Measurements from ENCODE around the gene IAH1.

The IAH1 gene

DNA sequence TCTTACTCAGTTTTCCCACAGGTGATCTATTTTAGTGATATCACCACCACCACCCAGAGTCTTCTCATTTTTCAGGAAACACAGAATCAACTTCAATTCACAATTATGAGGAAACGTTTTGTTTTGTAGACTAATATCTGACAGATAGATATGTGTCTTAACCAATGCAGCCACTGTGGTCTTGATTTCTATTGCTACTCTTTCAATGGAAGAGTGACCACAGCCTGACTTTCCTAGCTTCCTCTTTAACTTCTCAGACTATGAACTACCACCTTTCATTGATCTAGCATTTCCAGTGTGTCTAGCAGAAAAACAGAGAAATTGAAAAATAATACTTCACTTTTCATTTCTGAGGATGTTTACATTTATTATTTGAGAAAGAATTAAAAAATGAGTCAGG is 60.8 kb downstream of the IAH1 start:
- FAIRE-seq, result no peak

- FAIRE-seq, result no peak
Observed at GRCh38 chr2:9536504-9536903, 62.2 kb downstream of the IAH1 start.

DNA sequence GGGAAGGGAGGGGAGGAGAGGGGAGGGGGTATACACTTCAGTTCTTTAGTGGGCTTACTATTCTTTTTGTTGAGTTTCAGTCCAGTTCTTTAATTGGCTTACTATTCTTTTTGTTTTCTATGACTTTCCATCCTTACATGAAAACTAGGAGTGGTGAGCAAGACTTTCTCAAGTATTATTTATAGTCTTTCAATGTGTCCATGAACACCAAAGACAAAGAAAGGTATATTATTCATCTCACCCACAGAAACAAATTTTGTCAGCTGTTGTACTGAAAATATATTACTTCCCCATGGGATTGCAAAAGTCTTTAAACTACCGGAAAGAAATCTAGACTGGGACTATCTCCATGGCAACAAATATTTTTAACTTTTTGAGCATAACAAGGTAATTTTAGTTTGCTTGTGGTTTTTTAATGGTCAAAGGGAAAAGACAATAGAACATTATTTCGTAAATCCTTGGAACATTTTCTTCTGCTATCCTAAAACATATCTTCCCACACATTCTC is 63.7 kb downstream of the IAH1 start:
- no peak for FAIRE-seq

Data from A204.1 (cell line).